BLaER1 treated with 17β-estradiol and CSF1 and Interleukin-3, amounts not matched to agents 10 nM and 100 nM (cell line): ENCODE data around the gene BCAR1.

Source experiments
- H3K27ac ChIP-seq, 11 experiments: shearing (Covaris generic); formaldehyde crosslinking; 2 replicates each; pipeline ENCODE4 v1.8.1; 2022
- H3K27me3 ChIP-seq, 11 experiments: shearing (Covaris generic); formaldehyde crosslinking; 2 replicates each; pipeline ENCODE4 v1.8.1; 2022
- H3K36me3 ChIP-seq, 11 experiments: shearing (Covaris generic); formaldehyde crosslinking; 2 replicates each; pipeline ENCODE4 v1.8.1; 2022
- H3K4me1 ChIP-seq, 10 experiments: shearing (Covaris generic); formaldehyde crosslinking; 2 replicates each; pipeline ENCODE4 v1.8.1; 2022
- H3K4me2 ChIP-seq, 11 experiments: shearing (Covaris generic); formaldehyde crosslinking; 2 replicates each; pipeline ENCODE4 v1.8.1; 2022
- H3K4me3 ChIP-seq, 10 experiments: shearing (Covaris generic); formaldehyde crosslinking; 2 replicates each; pipeline ENCODE4 v1.8.1; 2022
- H3K9ac ChIP-seq, 11 experiments: shearing (Covaris generic); formaldehyde crosslinking; 2 replicates each; pipeline ENCODE4 v1.8.1; 2022
- H3K9me3 ChIP-seq, 11 experiments: shearing (Covaris generic); formaldehyde crosslinking; replicated peaks in 1 of 11; 2 replicates each; pipeline ENCODE4 v1.8.1; 2022
- H4K20me1 ChIP-seq, 11 experiments: shearing (Covaris generic); formaldehyde crosslinking; 2 replicates each; pipeline ENCODE4 v1.8.1; 2022
- Cebpa-rat ChIP-seq, 11 experiments: shearing (Covaris generic); IDR thresholded peaks; 2 replicates each; pipeline ENCODE4 v1.8.1; 2022

BCAR1 gene

DNA sequence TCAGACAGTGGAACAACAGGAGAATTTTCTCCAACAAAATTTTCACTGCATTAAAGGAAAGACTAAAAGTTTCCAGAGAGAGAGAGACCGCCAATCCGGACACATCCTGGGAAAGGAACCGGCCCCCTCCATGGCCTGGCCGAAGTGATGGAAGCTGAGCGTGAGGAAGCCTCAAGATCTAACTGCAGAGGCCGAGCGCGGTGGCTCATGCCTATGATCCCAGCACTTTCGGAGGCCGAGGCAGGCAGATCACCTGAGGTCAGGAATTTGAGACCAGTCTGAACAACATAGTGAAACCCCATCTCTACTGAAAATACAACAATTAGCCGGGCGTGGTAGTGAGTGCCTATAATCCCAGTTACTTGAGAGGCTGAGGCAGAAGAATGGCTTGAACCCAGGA is 48.3 kb downstream of the BCAR1 start:
- Histone ChIP-seq H4K20me1 (peaks cover 0 to 50% (median 0%) of the 10 kb centered on the region in 11 experiments; a peak in 7 of 22 replicates), H3K27ac (no peak overlapping the region), H3K4me2 (no peak overlapping the region), H3K4me1 (peaks cover 0 to 26% (median 16%) of the 10 kb centered on the region in 10 experiments; a peak in 16 of 20 replicates), H3K36me3 (no peaks in the 10 kb centered on the region), H3K9ac (no peak overlapping the region), H3K4me3 (no peak overlapping the region), H3K27me3 (peaks cover 0 to 73% (median 3%) of the 10 kb centered on the region in 11 experiments; a peak in 13 of 22 replicates), H3K9me3 (no peaks in the 10 kb centered on the region)
- TF ChIP-seq Cebpa-rat (IDR thresholded peaks at IDR 0.05), result no peak

DNA sequence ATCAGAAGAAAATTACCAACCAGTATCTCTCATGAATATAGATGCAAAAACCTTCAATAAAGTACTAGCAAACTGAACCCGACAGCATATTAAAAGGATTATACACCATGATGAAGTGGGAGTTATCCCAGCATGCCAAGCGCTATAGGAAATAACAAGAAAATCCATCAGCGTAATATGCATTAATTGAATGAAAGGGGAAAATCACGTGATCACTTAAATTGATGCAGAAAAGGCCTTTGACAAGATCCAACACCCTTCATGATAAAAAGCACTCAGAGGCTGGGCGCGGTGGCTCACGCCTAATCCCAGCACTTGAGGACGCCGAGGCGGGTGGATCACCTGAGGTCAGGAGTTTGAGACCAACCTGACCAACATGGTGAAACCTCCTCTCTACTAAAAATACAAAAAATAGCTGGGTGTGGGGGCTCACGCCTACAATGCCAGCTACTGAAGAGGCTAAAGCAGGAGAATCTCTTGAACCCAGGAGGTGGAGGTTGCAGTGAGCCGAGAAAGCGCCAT is 49.3 kb downstream of the BCAR1 start:
- Histone ChIP-seq H3K27ac (no peak overlapping the region), H3K36me3 (no peaks in the 10 kb centered on the region), H3K4me1 (peaks cover 0 to 32% (median 26%) of the 10 kb centered on the region in 10 experiments; a peak in 16 of 20 replicates), H3K4me2 (no peak overlapping the region), H3K4me3 (no peak overlapping the region), H3K9me3 (no peaks in the 10 kb centered on the region), H3K27me3 (peaks cover 0 to 75% (median 11%) of the 10 kb centered on the region in 11 experiments; a peak in 14 of 22 replicates), H3K9ac (no peak overlapping the region), H4K20me1 (peaks cover 0 to 49% (median 0%) of the 10 kb centered on the region in 11 experiments; a peak in 7 of 22 replicates)
- TF ChIP-seq Cebpa-rat (IDR thresholded peaks at IDR 0.05), result no peak

DNA sequence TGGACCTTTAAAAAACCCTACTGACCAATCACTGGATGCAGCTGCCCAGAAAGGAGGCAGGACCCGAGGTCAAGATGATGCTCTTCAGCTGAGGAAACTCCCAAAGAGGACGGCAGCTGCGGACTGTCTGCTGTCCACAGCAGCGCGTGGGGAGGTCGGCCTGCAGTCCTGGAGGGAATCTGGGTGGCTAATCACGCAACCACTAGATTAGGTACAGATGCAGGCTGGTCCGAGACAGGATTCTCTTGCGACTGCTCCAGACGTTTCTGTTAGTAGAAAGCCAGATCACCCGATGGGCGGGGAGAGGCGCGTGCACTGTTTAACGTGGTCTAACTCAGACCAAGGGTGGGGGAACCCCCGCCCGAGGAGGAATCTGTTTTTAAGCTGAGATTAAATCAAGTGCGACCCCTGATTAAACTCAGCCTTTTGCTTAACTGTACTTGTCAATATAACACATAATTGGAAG is 53.3 kb downstream of the BCAR1 start:
- no peak for TF ChIP-seq Cebpa-rat (IDR thresholded peaks at IDR 0.05)
- H3K9ac ChIP-seq, result no peak overlapping the region
- peaks cover 0 to 39% (median 0%) of the 10 kb centered on the region in 11 experiments; a peak in 4 of 22 replicates for H4K20me1 ChIP-seq
- no peaks in the 10 kb centered on the region for H3K36me3 ChIP-seq
- H3K4me1 ChIP-seq, result peaks cover 0 to 36% (median 28%) of the 10 kb centered on the region in 10 experiments; a peak in 16 of 20 replicates
- H3K9me3 ChIP-seq, result peaks cover 0 to 15% (median 0%) of the 10 kb centered on the region in 11 experiments; a peak in 5 of 22 replicates
- H3K4me3 ChIP-seq, result no peak overlapping the region
- peaks cover 0 to 73% (median 11%) of the 10 kb centered on the region in 11 experiments; a peak in 14 of 22 replicates for H3K27me3 ChIP-seq
- no peak overlapping the region for H3K27ac ChIP-seq
- peak overlapping the region in 9 of 11 experiments; percentile 5 to 70 (median 55); a peak in 16 of 22 replicates for H3K4me2 ChIP-seq

DNA sequence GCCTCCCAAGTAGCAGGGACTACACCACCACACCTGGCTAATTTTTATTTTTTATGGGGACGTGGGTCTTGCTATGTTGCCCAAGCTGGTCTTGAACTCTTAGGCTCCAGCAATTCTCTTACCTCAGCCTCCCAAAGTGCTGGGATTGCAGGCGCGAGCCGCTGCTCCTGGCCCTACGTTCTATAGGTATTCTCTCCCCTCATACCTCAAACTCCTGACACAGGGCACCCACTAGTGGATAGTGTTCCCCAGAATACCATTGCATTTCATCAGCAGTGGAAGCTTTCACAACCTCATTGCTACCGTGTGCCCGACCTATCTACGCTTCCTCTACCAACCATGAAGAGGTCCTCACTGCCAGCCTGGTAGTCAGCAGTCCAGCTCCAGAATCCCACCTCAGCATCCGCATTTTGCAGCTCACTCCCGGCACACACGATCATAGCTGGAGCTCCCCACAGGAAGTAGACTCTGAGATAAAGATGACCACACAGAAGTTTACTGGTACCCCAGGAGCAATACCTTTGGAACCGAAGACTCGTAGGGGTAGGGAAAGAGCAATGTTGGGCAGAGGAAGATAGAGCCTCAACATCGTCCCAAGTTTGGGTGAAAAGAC is 53.8 kb downstream of the BCAR1 start:
- no peaks in the 10 kb centered on the region for H3K36me3 ChIP-seq
- H3K4me2 ChIP-seq, result peak overlapping the region in 9 of 11 experiments; percentile 9 to 70 (median 55); a peak in 16 of 22 replicates
- H3K4me1 ChIP-seq, result peaks cover 0 to 36% (median 28%) of the 10 kb centered on the region in 10 experiments; a peak in 16 of 20 replicates
- H3K27me3 ChIP-seq, result peaks cover 0 to 67% (median 11%) of the 10 kb centered on the region in 11 experiments; a peak in 14 of 22 replicates
- no peak overlapping the region for H3K9ac ChIP-seq
- peaks cover 0 to 39% (median 0%) of the 10 kb centered on the region in 11 experiments; a peak in 4 of 22 replicates for H4K20me1 ChIP-seq
- H3K4me3 ChIP-seq, result no peak overlapping the region
- H3K9me3 ChIP-seq, result peaks cover 0 to 15% (median 0%) of the 10 kb centered on the region in 11 experiments; a peak in 5 of 22 replicates
- H3K27ac ChIP-seq, result no peak overlapping the region
- TF ChIP-seq Cebpa-rat (IDR thresholded peaks at IDR 0.05), result no peak

DNA sequence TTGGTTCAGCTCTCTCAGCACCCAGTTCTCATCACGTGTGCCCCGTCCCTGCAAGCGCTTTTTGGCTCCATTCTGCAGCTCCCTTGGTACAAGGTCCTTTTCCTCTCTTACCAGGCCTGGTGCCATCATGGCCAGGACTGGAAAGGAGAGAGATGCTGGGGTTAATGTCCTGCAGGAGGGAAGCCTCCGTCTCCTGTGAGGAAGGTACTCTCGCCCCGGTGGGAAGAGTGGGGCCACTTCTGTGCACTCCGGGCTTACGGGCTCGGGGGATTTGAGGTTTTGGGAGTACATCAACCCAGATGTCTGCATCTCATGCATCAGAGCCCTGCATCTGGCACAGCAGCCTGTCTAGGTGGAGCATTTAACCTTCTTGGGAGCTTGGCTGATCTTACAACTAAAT is 54.6 kb downstream of the BCAR1 start:
- Histone ChIP-seq H3K4me3 (no peak overlapping the region), H3K27me3 (peaks cover 0 to 59% (median 11%) of the 10 kb centered on the region in 11 experiments; a peak in 14 of 22 replicates), H3K9me3 (peaks cover 0 to 15% (median 0%) of the 10 kb centered on the region in 11 experiments; a peak in 5 of 22 replicates), H3K27ac (no peak overlapping the region), H3K9ac (no peak overlapping the region), H3K4me1 (peaks cover 0 to 39% (median 28%) of the 10 kb centered on the region in 10 experiments; a peak in 16 of 20 replicates), H4K20me1 (peaks cover 0 to 39% (median 0%) of the 10 kb centered on the region in 11 experiments; a peak in 4 of 22 replicates), H3K4me2 (peak overlapping the region in 9 of 11 experiments; percentile 9 to 70 (median 55); a peak in 15 of 22 replicates), H3K36me3 (no peaks in the 10 kb centered on the region)
- TF ChIP-seq Cebpa-rat (IDR thresholded peaks at IDR 0.05), result no peak

DNA sequence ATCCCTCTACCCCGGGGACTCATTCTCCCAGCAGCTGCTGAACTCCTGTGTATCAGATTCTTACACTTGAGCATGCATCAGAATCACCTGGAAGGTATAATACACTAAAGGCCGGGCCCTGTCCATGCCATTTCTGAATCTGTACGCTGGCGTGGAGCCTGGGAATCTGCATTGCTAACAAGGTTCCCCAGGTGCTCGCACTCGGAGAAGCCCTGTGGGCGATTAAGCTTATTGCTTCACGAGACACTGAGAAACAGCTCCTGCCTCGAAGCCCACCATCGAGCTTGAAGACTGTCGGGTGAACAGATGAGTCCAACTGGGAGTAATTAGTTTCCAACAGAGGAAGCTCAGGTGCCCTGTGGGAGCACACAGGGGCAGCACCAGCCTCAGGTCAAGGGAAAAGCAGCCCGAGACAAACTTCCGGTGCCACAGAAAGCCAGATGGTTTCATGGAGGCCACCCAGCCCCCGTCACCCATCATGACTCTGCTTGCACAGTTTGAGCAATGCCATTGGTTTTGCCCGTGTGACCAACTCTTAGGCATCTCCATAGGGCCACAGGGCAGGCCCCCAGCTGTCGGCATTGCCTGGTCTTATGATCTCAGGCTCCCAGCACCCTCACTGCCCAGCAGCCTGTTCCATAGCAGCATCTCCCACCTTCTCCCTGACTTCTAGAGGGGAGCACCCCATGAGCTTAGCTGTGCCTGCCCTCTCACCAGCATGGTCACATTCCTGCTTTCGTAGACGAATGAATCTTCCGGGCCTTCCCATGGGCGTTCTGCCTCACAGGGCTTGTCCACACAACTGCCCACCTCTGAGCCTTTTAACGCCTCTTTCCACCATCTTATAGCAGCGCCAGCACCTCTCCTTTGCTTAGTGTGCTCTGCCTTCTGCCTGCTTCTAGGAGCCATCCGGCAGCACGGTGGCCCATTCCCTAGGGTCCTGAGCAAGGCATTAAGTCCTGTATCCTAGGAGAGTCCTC is 55.3 kb downstream of the BCAR1 start:
- peaks cover 0 to 52% (median 11%) of the 10 kb centered on the region in 11 experiments; a peak in 14 of 22 replicates for H3K27me3 ChIP-seq
- H3K4me1 ChIP-seq, result peaks cover 0 to 35% (median 24%) of the 10 kb centered on the region in 10 experiments; a peak in 16 of 20 replicates
- peaks cover 0 to 15% (median 0%) of the 10 kb centered on the region in 11 experiments; a peak in 5 of 22 replicates for H3K9me3 ChIP-seq
- H3K9ac ChIP-seq, result no peak overlapping the region
- H3K36me3 ChIP-seq, result no peaks in the 10 kb centered on the region
- peaks cover 0 to 35% (median 0%) of the 10 kb centered on the region in 11 experiments; a peak in 4 of 22 replicates for H4K20me1 ChIP-seq
- H3K4me3 ChIP-seq, result no peak overlapping the region
- no peak overlapping the region for H3K27ac ChIP-seq
- TF ChIP-seq Cebpa-rat (IDR thresholded peaks at IDR 0.05), result no peak
- peak overlapping the region in 8 of 11 experiments; percentile 31 to 70 (median 56); a peak in 14 of 22 replicates for H3K4me2 ChIP-seq

DNA sequence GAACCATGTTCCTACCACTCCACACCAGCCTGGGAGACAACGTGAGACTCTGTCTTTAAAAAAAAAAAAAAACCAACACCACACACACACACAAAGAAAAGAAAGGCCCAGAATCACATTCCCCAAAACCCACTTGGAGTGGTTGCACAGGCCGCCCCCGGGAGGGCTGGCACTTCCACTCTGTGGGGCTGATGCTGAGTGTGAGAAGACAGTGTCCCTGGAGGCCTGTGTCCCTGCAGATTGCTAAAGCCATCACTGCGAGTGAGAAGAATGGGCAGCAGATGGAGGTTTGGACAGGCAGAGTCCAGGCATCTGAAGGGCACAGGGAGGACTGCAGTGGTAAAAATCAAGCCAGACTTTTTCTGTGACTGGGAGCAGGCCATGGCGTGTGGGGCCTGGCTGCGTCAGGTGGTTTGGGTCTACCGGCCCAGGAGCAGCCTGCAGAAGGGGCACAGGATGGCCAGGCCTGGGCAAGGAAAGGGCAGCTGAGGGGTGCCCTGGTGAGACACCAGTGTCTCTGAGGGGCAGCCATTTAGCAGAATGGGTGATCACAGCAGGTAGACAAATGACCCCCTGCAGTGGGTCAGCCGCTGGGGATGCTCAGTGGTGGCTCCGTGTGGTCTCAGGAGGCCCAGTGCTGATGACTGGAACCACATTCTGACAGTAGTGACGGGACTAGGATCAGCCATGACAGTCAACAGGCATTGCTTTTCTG is 57.5 kb downstream of the BCAR1 start:
- peaks cover 0 to 29% (median 19%) of the 10 kb centered on the region in 10 experiments; a peak in 15 of 20 replicates for H3K4me1 ChIP-seq
- TF ChIP-seq Cebpa-rat (IDR thresholded peaks at IDR 0.05), result no peak
- H3K9me3 ChIP-seq, result peaks cover 0 to 15% (median 0%) of the 10 kb centered on the region in 11 experiments; a peak in 5 of 22 replicates
- H3K27ac ChIP-seq, result no peak overlapping the region
- H3K36me3 ChIP-seq, result no peaks in the 10 kb centered on the region
- no peak overlapping the region for H3K9ac ChIP-seq
- H3K27me3 ChIP-seq, result peaks cover 0 to 36% (median 11%) of the 10 kb centered on the region in 11 experiments; a peak in 14 of 22 replicates
- H4K20me1 ChIP-seq, result peaks cover 0 to 19% (median 0%) of the 10 kb centered on the region in 11 experiments; a peak in 2 of 22 replicates
- no peak overlapping the region for H3K4me3 ChIP-seq
- H3K4me2 ChIP-seq, result no peak overlapping the region
